ENCODE data around the gene MRPL10. TPM values are rescaled to one million over a fixed set of nuclear protein-coding genes. Genes with fewer than 3 reads are reported as not detected.

MRPL10 gene
- total RNA-seq, 1 donor: 93.2 TPM

DNA sequence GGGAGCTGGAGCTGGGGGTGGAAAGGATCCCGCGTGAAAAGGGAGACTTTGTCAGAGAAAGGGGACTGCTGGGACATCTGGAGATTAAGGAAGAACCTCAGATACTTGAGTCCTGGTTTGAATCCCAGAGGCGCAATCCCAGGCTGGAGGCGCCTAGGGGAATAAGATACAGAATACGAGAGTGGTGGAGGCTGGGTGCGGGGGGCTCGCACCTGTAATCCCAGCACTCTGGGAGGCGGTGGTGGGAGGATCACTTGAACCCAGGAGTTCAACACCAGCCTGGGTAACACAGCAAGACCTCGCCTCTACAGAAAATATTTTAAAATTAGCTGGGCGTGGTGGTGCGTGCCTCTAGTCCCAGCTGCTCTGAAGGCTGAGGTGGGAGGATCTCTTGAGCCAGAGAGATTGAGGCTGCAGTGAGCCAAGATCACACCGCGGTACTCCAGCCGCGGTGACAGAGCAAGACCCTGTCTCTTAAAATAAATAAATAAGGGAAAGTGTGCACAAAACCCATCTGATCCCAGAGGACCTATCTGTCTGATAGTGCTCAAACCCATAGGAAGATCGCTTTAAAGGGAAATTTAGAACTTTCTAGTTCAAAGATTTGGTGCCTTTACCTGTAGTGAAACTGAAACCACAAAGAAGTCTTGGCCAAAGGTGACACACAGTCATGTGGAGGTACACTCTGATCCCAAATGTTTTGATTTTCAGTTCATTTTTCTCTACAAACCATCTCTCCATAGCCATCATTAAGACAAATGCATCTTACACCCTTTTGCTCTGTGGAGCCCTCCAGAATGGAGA is 10.3 kb upstream of the MRPL10 start:
- DNase-seq (ENCODE audit: low read depth in 2 of 3, low spot score in 2 of 3): no peak

DNA sequence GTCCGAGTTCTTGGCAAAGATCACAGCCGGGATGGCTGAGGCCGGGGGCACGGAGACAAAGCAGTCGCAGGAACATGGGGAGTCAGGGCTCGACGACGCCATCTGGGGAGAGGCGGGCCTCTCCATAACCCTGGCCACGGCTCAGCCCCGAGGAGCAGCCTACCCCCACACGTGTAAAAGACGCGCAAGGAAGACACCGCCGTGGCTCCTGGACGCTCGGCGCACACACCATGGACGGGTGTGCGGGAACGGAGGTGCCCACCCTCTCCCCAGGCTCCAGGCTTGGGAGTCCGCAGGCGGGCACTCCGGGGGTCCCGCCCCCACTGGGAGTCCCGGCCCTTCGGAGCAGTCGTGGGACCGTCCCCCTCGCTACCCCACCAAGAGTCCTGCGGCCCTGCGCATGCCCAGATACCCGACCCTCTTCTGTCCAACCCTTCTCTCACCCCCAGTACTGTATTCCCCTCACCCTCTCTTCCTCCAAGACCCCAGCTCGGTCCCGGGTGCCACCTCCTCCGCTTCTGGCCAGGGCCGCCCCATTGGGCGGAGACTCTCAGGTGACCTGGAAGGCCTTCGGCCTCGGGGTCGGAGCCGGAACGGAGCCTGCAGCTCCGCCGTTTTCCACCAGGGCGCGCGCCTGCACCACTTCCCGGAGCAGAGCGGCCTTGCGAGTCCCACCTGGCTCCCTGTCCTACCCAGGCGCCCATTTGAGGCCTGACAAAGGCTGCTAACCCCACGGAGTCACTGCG is 9.6 kb upstream of the MRPL10 start, which contains the start of gene SCRN2:
Gene SCRN2, minus strand, starts transcription at position 532 of the 746 bp plus-strand sequence. Its CDS starts 430 bp downstream, at position 102.
- DNase-seq (ENCODE audit: low read depth in 2 of 3, low spot score in 2 of 3): peak; percentile 74 to 86 (median 85)

DNA sequence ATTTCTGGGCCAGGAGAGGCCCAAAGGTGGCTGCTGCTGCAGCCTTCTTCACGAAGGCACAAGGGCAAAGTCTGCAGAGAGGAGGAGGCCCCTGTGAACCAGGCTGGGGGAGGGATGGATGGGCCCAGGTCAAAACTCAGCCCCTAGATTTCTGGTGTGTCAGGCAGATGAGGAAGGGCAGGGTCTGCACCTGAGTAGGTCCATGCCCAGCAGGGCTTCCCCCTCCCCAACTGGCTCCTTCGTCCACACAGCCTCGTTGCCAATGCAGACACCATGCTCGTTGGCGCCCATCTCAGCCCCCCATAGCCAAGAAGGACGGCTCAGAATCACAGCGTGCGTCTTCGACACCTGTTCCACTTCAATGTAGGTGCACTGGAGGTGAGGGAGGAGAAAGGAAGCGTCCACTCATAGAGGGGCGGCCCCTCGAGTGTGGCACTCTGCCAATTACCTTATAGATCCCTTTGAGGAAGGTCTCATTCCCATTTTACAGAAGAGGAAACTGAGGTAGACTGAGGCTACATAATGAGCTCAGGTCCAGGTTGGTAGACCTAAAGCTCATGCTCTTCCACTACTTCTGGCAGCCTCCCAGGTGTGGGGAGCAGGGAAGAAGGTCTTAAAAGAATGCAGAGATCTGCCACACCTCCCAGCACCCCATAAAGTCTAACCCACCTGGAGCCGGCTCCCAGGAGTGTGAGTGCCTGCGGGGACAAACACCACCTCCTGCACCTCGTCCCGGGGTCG is 8.8 kb upstream of the MRPL10 start:
- no peak for DNase-seq (ENCODE audit: low read depth in 2 of 3, low spot score in 2 of 3)

DNA sequence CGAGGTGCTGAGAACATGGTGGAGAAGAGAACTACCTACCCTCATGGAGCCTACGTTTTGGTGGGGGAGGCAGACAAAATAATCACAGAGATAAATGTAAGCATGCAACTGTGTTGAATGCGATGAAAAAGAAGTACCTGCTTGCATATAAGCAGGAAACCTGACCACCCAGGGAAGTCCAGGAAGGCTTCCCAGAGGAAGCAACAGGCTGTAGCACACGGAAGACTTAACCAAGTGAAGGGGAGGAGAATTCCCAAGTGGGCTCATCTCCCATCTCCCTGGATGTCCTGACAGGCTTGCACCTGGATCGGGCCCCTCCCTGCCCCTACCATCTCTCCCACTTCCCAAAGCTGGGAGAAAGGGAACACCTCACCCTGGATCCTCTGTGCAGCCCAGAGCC is 7.7 kb upstream of the MRPL10 start:
- DNase-seq (ENCODE audit: low read depth in 2 of 3, low spot score in 2 of 3): no peak

DNA sequence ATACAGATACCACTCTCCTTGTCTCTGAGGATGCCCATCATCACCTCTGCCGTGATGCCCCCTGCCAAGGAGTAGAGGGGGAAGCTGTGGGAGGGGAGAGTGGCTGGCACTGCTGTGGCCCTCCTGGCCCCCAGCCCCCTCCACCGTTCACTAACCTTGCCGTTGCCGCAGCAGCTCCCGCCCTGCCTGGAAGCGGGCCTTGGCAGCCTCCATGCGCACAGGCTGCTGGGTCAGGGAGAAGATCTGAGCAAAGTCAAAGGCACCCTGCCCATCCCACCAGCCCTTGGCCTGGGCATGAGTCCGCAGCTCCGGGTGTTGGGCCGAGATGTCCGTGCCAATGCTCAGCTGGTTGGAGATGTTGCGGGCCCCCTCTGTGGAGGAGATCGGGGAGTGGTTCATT is 7.3 kb upstream of the MRPL10 start:
- no peak for DNase-seq (ENCODE audit: low read depth in 2 of 3, low spot score in 2 of 3)

DNA sequence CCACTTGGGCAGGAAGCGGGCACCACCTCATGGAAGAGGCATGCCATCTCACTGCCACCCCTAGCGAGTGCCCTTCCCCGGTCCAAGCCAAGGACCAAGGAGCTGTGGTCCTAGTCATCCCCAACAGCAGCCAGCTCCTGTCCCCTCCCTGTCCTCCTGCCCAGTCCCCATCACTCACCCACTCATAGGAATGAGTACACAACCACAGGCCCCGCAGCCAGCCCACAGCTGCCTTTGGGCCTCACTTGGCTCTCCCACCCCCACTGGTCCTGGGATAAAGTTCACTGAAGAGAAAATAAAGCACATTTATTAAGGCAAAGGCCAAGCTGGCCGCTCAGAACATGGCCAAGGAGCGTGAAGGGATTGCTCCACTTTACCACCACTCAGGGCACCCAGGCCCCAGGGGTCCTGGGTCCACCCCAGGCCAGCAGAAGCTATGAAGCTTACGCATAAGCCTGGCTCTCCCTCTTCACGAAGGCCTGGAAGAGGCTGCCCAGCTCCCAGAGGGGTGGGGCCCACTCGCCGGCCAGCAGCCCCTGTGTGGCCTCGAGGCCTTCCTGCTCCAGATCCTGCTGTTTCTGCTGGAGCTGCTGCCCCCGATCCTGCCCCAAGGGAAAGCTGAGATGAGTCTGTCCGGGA is 6.2 kb upstream of the MRPL10 start:
- DNase-seq (ENCODE audit: low read depth in 2 of 3, low spot score in 2 of 3): no peak

DNA sequence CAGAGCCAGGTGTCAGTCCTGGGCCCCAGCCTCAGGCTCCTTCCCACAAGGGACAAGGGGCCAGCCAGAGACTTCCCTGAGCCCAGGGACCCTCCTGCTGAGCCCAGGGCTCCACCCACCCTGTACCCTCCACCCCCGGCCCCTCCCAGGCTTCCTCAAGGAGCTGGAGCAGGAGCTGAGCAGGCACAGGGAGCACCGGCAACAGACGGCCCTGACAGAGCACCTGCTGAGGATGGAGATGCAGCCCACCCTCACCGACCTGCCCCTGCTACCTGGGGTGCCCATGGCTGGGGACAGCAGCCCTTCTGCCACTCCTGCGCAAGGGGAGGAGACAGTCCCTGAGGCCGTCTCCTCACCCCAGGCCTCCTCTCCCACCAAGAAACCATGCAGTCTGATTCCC is 5.3 kb upstream of the MRPL10 start:
- no peak for DNase-seq (ENCODE audit: low read depth in 2 of 3, low spot score in 2 of 3)

DNA sequence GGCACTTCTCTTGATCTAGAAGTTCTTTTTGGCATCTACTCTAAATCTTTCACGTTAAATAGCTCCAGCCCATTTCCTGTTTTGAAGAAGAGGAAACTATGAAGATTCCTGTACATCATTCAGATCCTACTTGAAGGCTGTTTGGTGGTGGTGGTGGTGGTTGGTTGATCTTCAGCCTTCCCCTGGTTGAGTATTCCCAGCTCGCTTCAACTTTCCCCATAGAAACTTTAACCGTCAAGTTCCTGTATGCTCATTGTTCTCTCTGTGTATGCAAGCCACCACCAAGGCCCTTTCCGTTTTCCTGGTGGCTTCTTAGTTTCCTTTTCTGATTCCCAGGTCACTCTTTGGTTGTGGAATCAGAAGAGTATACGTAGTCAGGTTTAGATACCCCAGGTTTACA is 3.4 kb upstream of the MRPL10 start:
- no peak for DNase-seq (ENCODE audit: low read depth in 2 of 3, low spot score in 2 of 3)

DNA sequence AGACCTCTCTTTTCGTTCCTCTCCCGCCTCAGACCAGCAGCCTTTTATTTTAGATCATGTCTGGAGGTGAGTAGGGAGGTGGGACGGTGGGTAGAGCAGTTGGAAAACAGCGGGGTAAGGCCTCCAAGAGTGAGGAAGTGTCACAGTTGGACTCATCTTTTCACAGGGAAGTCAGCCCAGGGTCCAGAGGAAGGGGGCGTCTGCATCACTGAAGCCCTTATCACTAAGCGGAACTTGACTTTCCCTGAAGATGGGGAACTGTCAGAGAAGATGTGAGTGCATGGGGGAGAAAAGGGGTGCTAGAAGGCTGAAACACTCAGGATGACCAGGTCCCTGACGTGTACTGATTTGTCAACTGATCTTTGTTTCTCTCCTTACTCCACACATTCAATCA is 590 bp upstream of the MRPL10 start:
- peak in 2 of 3 donors; percentile 35 to 47 for DNase-seq (ENCODE audit: low read depth in 2 of 3, low spot score in 2 of 3)

DNA sequence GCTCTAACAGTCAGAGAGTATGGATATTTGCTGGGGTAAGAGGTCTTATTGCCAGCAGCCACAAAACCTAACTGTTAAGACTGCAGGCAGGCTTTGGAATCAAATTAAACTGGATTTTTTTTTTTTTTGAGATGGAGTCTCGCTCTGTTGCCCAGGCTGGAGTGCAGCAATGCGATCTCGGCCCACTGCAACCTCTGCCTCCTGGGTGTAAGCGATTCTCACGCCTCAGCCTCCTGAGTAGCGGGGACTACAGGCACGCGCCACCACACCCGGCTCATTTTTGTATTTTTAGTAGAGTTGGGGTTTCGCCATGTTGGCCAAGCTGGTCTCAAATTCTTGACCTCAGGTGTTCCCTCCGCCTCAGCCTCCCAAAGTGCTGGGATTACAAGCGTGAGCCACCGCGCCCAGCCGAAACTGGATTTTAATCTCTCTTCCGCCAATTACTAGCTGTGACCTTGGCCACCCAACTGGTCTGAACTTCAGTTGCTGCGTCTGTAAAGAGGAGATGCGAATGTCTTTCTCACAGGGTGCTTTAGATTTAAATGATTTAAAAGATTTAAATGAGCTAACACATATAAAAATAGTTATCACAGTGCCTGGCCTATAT is 842 bp downstream of the MRPL10 start:
- no peak for DNase-seq (ENCODE audit: low read depth in 2 of 3, low spot score in 2 of 3)

DNA sequence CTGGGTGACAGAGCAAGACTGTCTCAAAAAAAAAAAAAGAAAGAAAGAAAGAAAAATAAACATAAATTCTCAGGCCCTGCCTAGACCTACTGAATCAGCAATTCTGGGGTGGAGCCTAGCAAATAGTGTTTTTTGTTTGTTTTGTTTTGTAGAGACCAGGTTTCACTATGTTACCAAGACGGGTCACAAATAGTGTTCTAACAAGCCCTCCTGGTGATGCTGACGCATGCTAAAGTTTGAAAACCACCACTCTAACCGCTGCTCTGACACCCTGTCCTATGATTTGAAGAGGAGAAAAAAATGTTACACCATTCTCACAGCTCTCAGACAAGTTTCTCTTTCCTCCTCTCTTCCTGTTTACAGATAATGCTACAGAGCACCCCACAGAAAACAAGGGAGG is 1.5 kb downstream of the MRPL10 start:
- DNase-seq (ENCODE audit: low read depth in 2 of 3, low spot score in 2 of 3): no peak

DNA sequence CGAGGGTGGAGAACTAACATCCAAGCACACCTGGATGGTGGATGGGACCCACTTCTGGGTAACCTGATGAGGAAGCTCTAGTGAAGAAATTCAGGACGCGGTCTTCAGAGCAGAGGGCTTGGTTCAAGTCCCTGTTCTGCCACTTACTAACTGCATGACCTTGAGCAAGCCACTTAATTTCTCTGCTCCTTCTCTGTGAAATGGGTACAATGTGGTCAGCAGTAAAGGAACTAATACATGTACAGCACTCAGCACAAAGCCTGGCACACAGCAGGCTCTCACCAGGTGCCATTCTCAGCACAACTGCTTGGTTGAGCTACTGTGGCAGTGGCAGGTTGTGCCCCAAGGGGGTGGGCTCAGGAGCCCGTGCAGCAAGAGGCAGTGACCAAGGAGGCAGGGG is 7.8 kb downstream of the MRPL10 start:
- DNase-seq (ENCODE audit: low read depth in 2 of 3, low spot score in 2 of 3): no peak

DNA sequence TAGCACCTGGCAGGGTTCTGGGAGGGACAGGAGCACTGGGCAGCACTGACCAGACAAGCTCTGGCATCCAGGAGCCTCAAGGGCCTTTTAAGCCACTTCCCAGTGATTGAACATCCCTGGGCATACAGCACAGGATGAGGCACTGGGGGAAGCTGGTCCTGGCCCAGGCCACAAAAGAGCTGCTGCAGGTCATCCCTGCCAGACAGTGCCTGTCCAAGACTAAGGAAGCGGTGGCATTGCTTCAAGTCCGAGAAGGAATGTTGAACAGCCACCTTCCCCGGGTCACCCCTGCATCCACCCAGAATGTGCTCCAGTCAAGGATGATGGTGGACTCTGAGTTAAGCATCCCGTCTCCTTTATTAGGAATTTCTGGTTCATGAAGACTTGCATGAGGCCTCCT is 8.6 kb downstream of the MRPL10 start:
- DNase-seq (ENCODE audit: low read depth in 2 of 3, low spot score in 2 of 3): no peak

DNA sequence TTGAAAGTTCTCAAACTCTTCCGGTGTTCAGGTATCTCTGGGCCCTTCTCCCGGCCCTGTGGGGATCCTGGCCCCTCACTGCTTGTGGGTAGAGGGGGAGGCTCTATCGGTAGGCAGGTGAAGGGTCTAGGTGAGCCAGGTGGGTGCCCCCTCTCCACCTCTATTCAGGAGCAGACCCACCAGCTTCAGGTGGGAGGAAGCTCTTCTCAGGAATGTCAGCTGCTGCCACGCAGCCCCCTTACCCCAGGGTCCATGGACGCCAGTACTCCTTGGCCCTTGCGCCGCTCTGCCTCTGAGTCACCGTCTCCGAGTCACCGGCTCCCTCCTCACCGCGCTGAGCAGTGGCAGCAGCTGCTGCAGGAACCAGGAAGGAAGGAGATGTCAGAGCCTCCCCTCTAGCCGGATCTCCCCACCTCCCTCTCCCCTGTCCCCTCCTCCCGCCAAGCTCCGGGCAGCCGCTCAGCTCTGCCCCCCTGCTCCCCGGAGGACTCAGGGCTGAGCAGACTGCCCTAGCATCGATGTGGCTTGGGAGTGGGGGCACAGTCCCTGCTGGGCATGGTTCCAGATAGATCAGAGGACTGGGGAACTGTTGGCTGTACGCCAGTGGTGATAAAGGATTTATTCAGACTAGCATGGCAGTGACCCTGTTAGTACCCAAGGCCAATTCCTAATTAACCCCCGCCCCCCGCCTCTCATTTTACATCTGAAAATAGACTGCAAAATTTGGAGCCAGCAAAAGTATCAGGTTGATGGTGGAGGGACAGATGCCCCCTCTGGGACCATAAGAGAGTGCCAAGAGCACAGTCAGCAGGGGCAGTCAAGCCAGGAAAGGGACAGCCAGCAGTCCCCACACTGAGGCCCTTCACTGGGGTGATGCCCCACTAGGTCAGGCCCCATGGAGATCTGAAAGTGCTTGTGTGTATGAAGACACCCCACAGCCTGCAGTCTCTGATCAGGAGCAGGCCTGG is 9.6 kb downstream of the MRPL10 start, which contains the start of gene OSBPL7:
Gene OSBPL7, minus strand, starts transcription at position 371 of the 968 bp plus-strand sequence. CDS start 1,516 bp downstream, outside the sequence.
- peak; percentile 32 to 94 (median 93) for DNase-seq (ENCODE audit: low read depth in 2 of 3, low spot score in 2 of 3)

DNA sequence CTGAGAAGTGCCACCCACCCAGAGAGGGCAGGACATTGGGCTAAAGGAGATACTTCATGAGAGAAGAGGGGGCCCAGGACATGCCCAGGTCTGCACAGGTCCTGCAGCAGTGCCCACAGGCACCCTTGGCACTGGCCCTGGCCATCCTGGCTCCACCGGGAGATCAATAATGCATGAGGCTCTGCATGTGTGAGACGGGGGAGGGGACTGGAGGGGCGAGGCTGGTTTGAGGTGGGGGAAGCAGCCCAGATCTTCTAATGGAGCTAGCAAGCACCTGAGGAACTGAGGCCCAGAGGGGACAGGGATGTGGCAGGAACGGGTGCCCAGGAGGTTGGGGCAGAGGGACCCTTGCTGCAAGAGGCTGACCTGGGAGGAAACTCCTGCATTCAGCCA is 10.3 kb downstream of the MRPL10 start:
- no peak for DNase-seq (ENCODE audit: low read depth in 2 of 3, low spot score in 2 of 3)

DNA sequence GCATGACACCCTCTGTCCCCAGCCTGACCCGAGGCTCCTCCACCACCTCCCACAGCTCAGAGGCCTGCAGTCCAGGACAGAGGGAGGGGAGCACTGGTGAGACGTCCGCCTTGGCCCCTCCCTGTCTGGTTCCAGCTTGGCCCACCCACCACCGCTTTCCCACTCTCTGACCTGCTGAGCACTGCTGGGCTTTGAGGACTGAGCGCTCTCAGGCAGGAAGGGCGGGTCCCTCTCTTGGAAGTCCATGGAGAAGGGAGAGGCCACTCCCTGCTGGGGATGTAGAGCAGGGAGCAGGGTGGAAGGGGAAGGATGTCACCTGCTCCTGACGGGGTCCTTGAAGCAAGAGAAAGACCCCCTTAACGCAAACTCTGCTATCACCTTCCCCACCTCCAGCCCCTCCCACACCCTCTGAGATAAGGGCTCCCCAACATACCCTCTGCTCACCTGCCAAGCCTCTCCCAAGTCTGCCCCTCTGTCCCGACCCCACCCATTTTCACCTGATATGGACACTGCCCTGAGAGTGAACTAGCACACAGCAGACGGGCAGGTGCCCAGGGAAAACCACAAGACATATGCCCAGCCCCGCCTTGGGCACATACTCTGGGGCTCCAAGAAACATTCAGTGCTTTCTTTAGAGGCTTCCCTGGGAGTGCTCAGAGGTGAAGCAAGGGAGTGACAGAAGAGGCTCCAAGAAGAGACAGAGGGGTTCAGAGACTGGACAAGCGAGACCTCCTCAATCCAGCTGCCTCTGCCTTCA is 11.1 kb downstream of the MRPL10 start:
- DNase-seq (ENCODE audit: low read depth in 2 of 3, low spot score in 2 of 3): no peak

DNA sequence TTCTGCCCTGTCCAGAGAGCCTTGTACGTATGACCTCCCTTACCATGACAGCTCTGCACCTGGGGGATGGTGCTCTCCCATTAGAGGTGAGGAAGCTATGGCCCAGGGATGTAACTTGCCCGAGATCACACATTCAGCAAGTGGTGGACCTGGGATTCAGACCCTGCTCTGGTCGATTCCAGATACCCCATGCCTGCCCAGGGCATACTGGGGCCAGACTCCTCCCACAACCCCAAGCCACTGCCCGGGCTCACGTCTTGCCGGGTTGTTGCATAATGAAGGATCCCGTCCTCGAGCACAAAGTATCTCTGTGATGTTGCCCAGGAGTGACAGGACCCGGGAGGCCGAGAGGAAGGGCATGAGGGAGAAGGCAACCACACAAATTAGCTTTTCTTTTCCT is 11.9 kb downstream of the MRPL10 start:
- DNase-seq (ENCODE audit: low read depth in 2 of 3, low spot score in 2 of 3): no peak

DNA sequence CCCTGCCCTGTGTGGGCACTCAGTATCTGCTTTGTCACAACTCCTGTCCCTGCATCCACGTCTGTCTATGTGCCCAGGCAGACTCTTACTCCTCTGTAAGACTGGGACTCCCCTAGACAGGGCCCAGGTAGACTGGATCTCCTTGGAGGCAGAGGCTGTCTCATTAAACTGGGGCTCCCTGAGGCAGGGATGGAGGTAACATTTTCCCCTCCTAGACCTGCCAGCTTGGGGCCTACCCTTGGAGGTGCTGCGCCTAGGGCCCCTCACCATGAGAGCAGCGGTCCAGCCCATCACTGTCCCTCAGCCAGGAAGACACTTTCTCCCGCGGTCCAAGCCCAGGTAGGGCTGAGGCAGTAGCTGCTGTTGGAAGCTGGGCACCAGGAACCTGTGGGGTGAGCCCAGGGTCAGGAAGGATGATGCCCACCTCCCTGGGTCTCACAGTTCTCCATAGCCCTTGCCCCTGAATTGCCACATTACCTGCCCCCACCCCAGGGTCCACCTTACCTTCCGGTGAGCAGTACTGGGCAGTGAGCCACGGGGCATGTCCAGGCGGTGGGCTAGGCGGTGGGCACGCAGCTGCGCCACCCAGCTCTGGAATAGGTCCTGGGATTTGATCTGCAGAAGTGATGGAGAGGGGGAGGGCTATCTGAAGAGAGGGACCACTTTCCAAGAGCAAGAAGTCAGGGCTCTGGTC is 13.2 kb downstream of the MRPL10 start:
- no peak for DNase-seq (ENCODE audit: low read depth in 2 of 3, low spot score in 2 of 3)

Data from hematopoietic multipotent progenitor cell (in vitro differentiated cells).